ENCODE measurements around the gene GAB2.
A peak's percentile ranks its signal among the peaks of the same experiment; 100 is the strongest.

Gene GAB2

DNA sequence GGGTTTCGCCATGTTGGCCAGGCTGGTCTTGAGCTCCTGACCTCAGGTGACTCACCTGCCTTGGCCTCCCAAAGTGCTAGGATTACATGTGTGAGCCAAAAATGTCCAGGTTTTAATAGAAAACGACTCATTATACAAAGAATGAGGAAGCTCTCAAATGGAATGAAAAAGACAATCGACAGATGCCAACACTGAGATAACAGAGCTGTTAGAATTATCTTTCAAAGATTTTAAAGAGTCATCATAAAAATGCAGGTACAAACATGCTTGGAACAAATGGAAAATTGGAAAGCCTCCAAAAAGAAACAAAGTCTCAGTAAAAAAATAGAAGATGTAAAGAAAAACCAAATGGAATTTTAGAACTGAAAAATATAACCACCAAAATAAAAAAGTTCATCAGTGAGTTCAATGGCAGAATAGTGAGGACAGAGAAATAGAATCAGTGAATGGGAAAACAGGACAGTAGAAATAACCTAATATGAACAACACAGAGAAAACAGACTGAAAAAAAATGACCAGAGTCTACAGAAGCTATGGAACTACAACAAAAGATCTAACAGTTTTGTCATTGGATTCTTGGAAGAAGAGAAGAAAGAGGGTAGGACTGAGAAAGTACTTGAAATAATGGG lies 10.9 kb downstream of the GAB2 start:
- H3K36me3 ChIP-seq (ENCODE audit: control insufficient read depth in 4 of 4, insufficient read depth in 4 of 4, low read length in 3 of 4), result peaks cover 4 to 17% (median 13%) of the 10 kb centered on the region in 4 experiments
- POLR2A ChIA-PET, result interaction anchor here (0.7 to 1.1 kb wide), 2 partner anchors 101 to 103 kb away, joined by 3 to 5 read pairs; no protein-coding TSS in a partner anchor
- CTCF ChIA-PET, result interaction anchor here (1.1 to 3.3 kb wide), 3 partner anchors 9 to 22 kb away, joined by 3 to 17 read pairs (median 3); no protein-coding TSS in a partner anchor
- peaks cover 3 to 27% (median 12%) of the 10 kb centered on the region in 5 experiments for H3K9me3 ChIP-seq (ENCODE audit: control extremely low read depth in 1 of 5, control insufficient read depth in 4 of 5, insufficient read depth in 2 of 5, low read depth in 1 of 5, low read length in 4 of 5)
- peaks cover 0 to 8% (median 2%) of the 10 kb centered on the region in 4 experiments for H3K4me1 ChIP-seq (ENCODE audit: control extremely low read depth in 1 of 4, control insufficient read depth in 4 of 4, insufficient read depth in 4 of 4, low read length in 3 of 4)
- H3K27ac ChIP-seq (ENCODE audit: insufficient read depth in 1 of 2, low read depth in 1 of 2, low read length in 2 of 2, poor library complexity in 1 of 2, severe bottlenecking in 2 of 2), result no peak overlapping the region
- no peaks in the 10 kb centered on the region for H3K27me3 ChIP-seq (replicated peaks in 2 of 5; ENCODE audit: control insufficient read depth in 4 of 5, insufficient read depth in 5 of 5, low read length in 4 of 5)
- DNase-seq, result peak in 1 of 3 donors; percentile 12
- peak overlapping the region in 1 of 7 experiments; percentile 24 for H3K4me3 ChIP-seq (ENCODE audit: control insufficient read depth in 1 of 7, extremely low read depth in 1 of 7, insufficient read depth in 4 of 7, low read depth in 2 of 7, low read length in 6 of 7)
- 100% methylated on average over 1 of the region's 3 CpGs for WGBS (ENCODE audit: insufficient coverage)

DNA sequence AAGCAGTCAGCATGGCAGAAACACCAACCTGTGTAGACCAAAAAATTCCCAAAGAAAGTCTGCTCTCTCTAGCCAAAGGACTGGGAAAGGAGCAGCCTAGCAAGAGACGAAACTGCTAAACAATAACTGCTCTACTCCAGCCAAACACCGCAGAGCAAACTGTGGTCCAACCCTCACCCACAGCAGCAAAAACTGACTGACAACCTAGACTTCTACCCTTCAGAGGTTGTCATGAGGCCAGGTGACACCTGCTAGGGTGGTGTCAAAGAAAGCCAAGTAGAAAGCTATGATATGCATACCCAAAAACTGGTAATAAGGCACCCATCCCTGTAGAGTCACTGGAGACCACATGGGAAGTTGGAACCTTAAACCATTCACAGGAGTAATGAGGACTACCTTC lies 11.8 kb downstream of the GAB2 start:
- WGBS (ENCODE audit: insufficient coverage), result 100% methylated on average over 1 of the region's 2 CpGs
- ChIA-PET POLR2A (no interaction called here), CTCF (interaction anchor here (1.1 to 3.3 kb wide), 3 partner anchors 8 to 22 kb away, joined by 3 to 17 read pairs (median 3); no protein-coding TSS in a partner anchor)
- DNase-seq, result no peak
- no peak overlapping the region for H3K27ac ChIP-seq (ENCODE audit: insufficient read depth in 1 of 2, low read depth in 1 of 2, low read length in 2 of 2, poor library complexity in 1 of 2, severe bottlenecking in 2 of 2)
- no peak overlapping the region for H3K4me3 ChIP-seq (ENCODE audit: control insufficient read depth in 1 of 7, extremely low read depth in 1 of 7, insufficient read depth in 4 of 7, low read depth in 2 of 7, low read length in 6 of 7)
- H3K27me3 ChIP-seq (replicated peaks in 2 of 5; ENCODE audit: control insufficient read depth in 4 of 5, insufficient read depth in 5 of 5, low read length in 4 of 5), result no peaks in the 10 kb centered on the region
- peaks cover 2 to 17% (median 13%) of the 10 kb centered on the region in 4 experiments for H3K36me3 ChIP-seq (ENCODE audit: control insufficient read depth in 4 of 4, insufficient read depth in 4 of 4, low read length in 3 of 4)
- peaks cover 0 to 10% (median 2%) of the 10 kb centered on the region in 4 experiments for H3K4me1 ChIP-seq (ENCODE audit: control extremely low read depth in 1 of 4, control insufficient read depth in 4 of 4, insufficient read depth in 4 of 4, low read length in 3 of 4)
- peaks cover 3 to 26% (median 10%) of the 10 kb centered on the region in 5 experiments for H3K9me3 ChIP-seq (ENCODE audit: control extremely low read depth in 1 of 5, control insufficient read depth in 4 of 5, insufficient read depth in 2 of 5, low read depth in 1 of 5, low read length in 4 of 5)

- Histone ChIP-seq H3K27ac (ENCODE audit: insufficient read depth in 1 of 2, low read depth in 1 of 2, low read length in 2 of 2, poor library complexity in 1 of 2, severe bottlenecking in 2 of 2) (no peak overlapping the region), H3K4me1 (ENCODE audit: control extremely low read depth in 1 of 4, control insufficient read depth in 4 of 4, insufficient read depth in 4 of 4, low read length in 3 of 4) (peaks cover 0 to 13% (median 4%) of the 10 kb centered on the region in 4 experiments), H3K4me3 (ENCODE audit: control insufficient read depth in 1 of 7, extremely low read depth in 1 of 7, insufficient read depth in 4 of 7, low read depth in 2 of 7, low read length in 6 of 7) (no peak overlapping the region), H3K36me3 (ENCODE audit: control insufficient read depth in 4 of 4, insufficient read depth in 4 of 4, low read length in 3 of 4) (peaks cover 2 to 12% (median 7%) of the 10 kb centered on the region in 4 experiments), H3K9me3 (ENCODE audit: control extremely low read depth in 1 of 5, control insufficient read depth in 4 of 5, insufficient read depth in 2 of 5, low read depth in 1 of 5, low read length in 4 of 5) (peaks cover 0 to 11% (median 4%) of the 10 kb centered on the region in 5 experiments), H3K27me3 (replicated peaks in 2 of 5; ENCODE audit: control insufficient read depth in 4 of 5, insufficient read depth in 5 of 5, low read length in 4 of 5) (no peaks in the 10 kb centered on the region)
- POLR2A ChIA-PET, result no interaction called here
- CTCF ChIA-PET, result interaction anchor here (1.7 kb wide), 1 partner anchor 12 kb away, joined by 9 read pairs; no protein-coding TSS in a partner anchor
- WGBS (ENCODE audit: insufficient coverage), result no CpG with 5 or more reads among the region's 2 CpGs
- no peak for DNase-seq
Measured at GRCh38 chr11:78403781-78404180, 13.8 kb downstream of the GAB2 start.

GRCh38 chr11:78402847-78403246 lies 14.8 kb downstream of the GAB2 start:
- Histone ChIP-seq H3K36me3 (ENCODE audit: control insufficient read depth in 4 of 4, insufficient read depth in 4 of 4, low read length in 3 of 4) (peaks cover 2 to 8% (median 3%) of the 10 kb centered on the region in 4 experiments), H3K27ac (ENCODE audit: insufficient read depth in 1 of 2, low read depth in 1 of 2, low read length in 2 of 2, poor library complexity in 1 of 2, severe bottlenecking in 2 of 2) (no peak overlapping the region), H3K4me1 (ENCODE audit: control extremely low read depth in 1 of 4, control insufficient read depth in 4 of 4, insufficient read depth in 4 of 4, low read length in 3 of 4) (peaks cover 3 to 14% (median 6%) of the 10 kb centered on the region in 4 experiments), H3K27me3 (replicated peaks in 2 of 5; ENCODE audit: control insufficient read depth in 4 of 5, insufficient read depth in 5 of 5, low read length in 4 of 5) (no peaks in the 10 kb centered on the region), H3K9me3 (ENCODE audit: control extremely low read depth in 1 of 5, control insufficient read depth in 4 of 5, insufficient read depth in 2 of 5, low read depth in 1 of 5, low read length in 4 of 5) (peaks cover 0 to 7% (median 3%) of the 10 kb centered on the region in 5 experiments), H3K4me3 (ENCODE audit: control insufficient read depth in 1 of 7, extremely low read depth in 1 of 7, insufficient read depth in 4 of 7, low read depth in 2 of 7, low read length in 6 of 7) (no peak overlapping the region)
- WGBS (ENCODE audit: insufficient coverage), result no CpG with 5 or more reads among the region's 3 CpGs
- POLR2A ChIA-PET, result no interaction called here
- DNase-seq, result no peak
- CTCF ChIA-PET, result interaction anchor here (1.0 to 1.7 kb wide), 3 partner anchors 11 to 14 kb away, joined by 4 to 9 read pairs (median 5); no protein-coding TSS in a partner anchor

DNA sequence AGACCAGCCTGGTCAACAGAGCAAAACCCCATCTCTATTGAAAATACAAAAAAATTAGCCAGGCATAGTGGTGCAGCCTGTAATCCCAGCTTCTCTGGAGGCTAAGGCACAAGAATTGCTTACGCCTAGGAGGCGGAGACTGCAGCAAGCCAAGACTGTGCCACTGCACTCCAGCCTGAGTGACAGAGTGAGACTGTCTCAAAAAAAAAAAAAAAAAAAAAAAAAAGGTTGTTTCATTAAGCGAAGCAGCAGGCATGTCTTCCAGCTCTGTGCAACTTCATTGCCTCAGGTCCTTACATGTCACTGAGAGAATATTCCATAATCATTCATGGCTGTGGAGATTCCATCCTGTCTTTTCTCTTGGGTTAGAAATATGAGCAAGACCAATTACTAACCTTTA lies 16.9 kb downstream of the GAB2 start:
- ChIA-PET CTCF (interaction anchor here (0.8 to 1.6 kb wide), 3 partner anchors 12 to 20 kb away, joined by 3 to 5 read pairs (median 3); no protein-coding TSS in a partner anchor), POLR2A (no interaction called here)
- 100% methylated on average over 2 of the region's 3 CpGs for WGBS (ENCODE audit: insufficient coverage)

DNA sequence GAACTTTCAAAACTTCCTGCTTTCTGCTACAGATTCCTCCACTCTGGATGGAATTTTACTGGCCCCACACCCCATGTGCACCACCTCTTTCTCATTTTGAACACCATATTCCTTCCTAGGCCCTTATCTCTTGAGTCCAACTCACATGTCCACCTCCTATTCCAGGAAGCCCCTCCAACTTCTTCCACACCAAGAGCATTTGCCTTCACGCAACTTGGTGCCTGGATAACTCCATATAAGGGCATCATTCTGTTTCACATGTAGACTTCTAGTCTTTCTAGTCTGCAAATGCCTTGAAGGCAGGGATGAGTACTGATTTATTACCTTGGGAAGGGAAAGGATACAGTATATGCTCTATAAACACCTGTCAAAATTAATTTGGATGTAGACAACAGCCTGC lies 17.5 kb downstream of the GAB2 start:
- Histone ChIP-seq H3K4me1 (ENCODE audit: control extremely low read depth in 1 of 4, control insufficient read depth in 4 of 4, insufficient read depth in 4 of 4, low read length in 3 of 4) (peaks cover 0 to 18% (median 14%) of the 10 kb centered on the region in 4 experiments), H3K36me3 (ENCODE audit: control insufficient read depth in 4 of 4, insufficient read depth in 4 of 4, low read length in 3 of 4) (peaks cover 0 to 3% (median 0%) of the 10 kb centered on the region in 4 experiments), H3K27me3 (replicated peaks in 2 of 5; ENCODE audit: control insufficient read depth in 4 of 5, insufficient read depth in 5 of 5, low read length in 4 of 5) (no peaks in the 10 kb centered on the region), H3K27ac (ENCODE audit: insufficient read depth in 1 of 2, low read depth in 1 of 2, low read length in 2 of 2, poor library complexity in 1 of 2, severe bottlenecking in 2 of 2) (no peak overlapping the region), H3K9me3 (ENCODE audit: control extremely low read depth in 1 of 5, control insufficient read depth in 4 of 5, insufficient read depth in 2 of 5, low read depth in 1 of 5, low read length in 4 of 5) (peaks cover 0 to 5% (median 3%) of the 10 kb centered on the region in 5 experiments), H3K4me3 (ENCODE audit: control insufficient read depth in 1 of 7, extremely low read depth in 1 of 7, insufficient read depth in 4 of 7, low read depth in 2 of 7, low read length in 6 of 7) (no peak overlapping the region)
- ChIA-PET POLR2A (no interaction called here), CTCF (interaction anchor here (0.8 to 1.1 kb wide), 2 partner anchors 15 to 28 kb away, joined by 3 read pairs; no protein-coding TSS in a partner anchor)
- DNase-seq, result no peak
- 100% methylated on average over 1 of the region's 1 CpG for WGBS (ENCODE audit: insufficient coverage)

More for the DNA sequence above, 16.9 kb downstream of the GAB2 start:
- peaks cover 0 to 5% (median 3%) of the 10 kb centered on the region in 5 experiments for H3K9me3 ChIP-seq (ENCODE audit: control extremely low read depth in 1 of 5, control insufficient read depth in 4 of 5, insufficient read depth in 2 of 5, low read depth in 1 of 5, low read length in 4 of 5)
- peaks cover 0 to 18% (median 14%) of the 10 kb centered on the region in 4 experiments for H3K4me1 ChIP-seq (ENCODE audit: control extremely low read depth in 1 of 4, control insufficient read depth in 4 of 4, insufficient read depth in 4 of 4, low read length in 3 of 4)
- H3K27me3 ChIP-seq (replicated peaks in 2 of 5; ENCODE audit: control insufficient read depth in 4 of 5, insufficient read depth in 5 of 5, low read length in 4 of 5), result no peaks in the 10 kb centered on the region
- H3K36me3 ChIP-seq (ENCODE audit: control insufficient read depth in 4 of 4, insufficient read depth in 4 of 4, low read length in 3 of 4), result peaks cover 0 to 3% (median 1%) of the 10 kb centered on the region in 4 experiments
- H3K4me3 ChIP-seq (ENCODE audit: control insufficient read depth in 1 of 7, extremely low read depth in 1 of 7, insufficient read depth in 4 of 7, low read depth in 2 of 7, low read length in 6 of 7), result no peak overlapping the region
- no peak for DNase-seq
- no peak overlapping the region for H3K27ac ChIP-seq (ENCODE audit: insufficient read depth in 1 of 2, low read depth in 1 of 2, low read length in 2 of 2, poor library complexity in 1 of 2, severe bottlenecking in 2 of 2)

GRCh38 chr11:78399136-78399535 lies 18.5 kb downstream of the GAB2 start:
- ChIA-PET CTCF (interaction anchor here (0.6 to 1.8 kb wide), 7 partner anchors 14 to 165 kb away, joined by 3 to 8 read pairs (median 3); no protein-coding TSS in a partner anchor), POLR2A (no interaction called here)
- Histone ChIP-seq H3K27me3 (replicated peaks in 2 of 5; ENCODE audit: control insufficient read depth in 4 of 5, insufficient read depth in 5 of 5, low read length in 4 of 5) (no peaks in the 10 kb centered on the region), H3K27ac (ENCODE audit: insufficient read depth in 1 of 2, low read depth in 1 of 2, low read length in 2 of 2, poor library complexity in 1 of 2, severe bottlenecking in 2 of 2) (no peak overlapping the region), H3K4me1 (ENCODE audit: control extremely low read depth in 1 of 4, control insufficient read depth in 4 of 4, insufficient read depth in 4 of 4, low read length in 3 of 4) (peaks cover 0 to 18% (median 14%) of the 10 kb centered on the region in 4 experiments), H3K4me3 (ENCODE audit: control insufficient read depth in 1 of 7, extremely low read depth in 1 of 7, insufficient read depth in 4 of 7, low read depth in 2 of 7, low read length in 6 of 7) (no peak overlapping the region), H3K9me3 (ENCODE audit: control extremely low read depth in 1 of 5, control insufficient read depth in 4 of 5, insufficient read depth in 2 of 5, low read depth in 1 of 5, low read length in 4 of 5) (peaks cover 0 to 5% (median 3%) of the 10 kb centered on the region in 5 experiments), H3K36me3 (ENCODE audit: control insufficient read depth in 4 of 4, insufficient read depth in 4 of 4, low read length in 3 of 4) (peaks cover 0 to 3% (median under 1%) of the 10 kb centered on the region in 4 experiments)
- 100% methylated on average over 4 of the region's 4 CpGs for WGBS (ENCODE audit: insufficient coverage)
- DNase-seq, result no peak
